Measurements from ENCODE around the gene MCMBP. TPM values are rescaled to one million over a fixed set of nuclear protein-coding genes. Genes with fewer than 3 reads are reported as not detected.

MCMBP gene
- total RNA-seq (ENCODE audit: unreplicated experiment): 37.5 TPM
- long read RNA-seq, full-length matches to known transcripts: 8 of 10 reads
- long read RNA-seq, partial matches to known transcripts: 1 of 10 reads
- long read RNA-seq, other reads (novel, unspliced or antisense): 1 of 10 reads

GRCh38 chr10:119872610-119872859, at the start of gene MCMBP:
TSS of gene MCMBP (minus strand) at chr10:119872843. CDS start at chr10:119872584, 259 bp downstream.
- peak within 1 kb of the TSS; percentile 78 for H3K27ac Mint-ChIP-seq (ENCODE audit: unreplicated experiment)
- peak within 1 kb of the TSS; percentile 93 for H3K4me3 Mint-ChIP-seq (ENCODE audit: unreplicated experiment)
- H3K9me3 Mint-ChIP-seq (ENCODE audit: unreplicated experiment): peaks cover 5% of the 10 kb centered on the region
- H3K36me3 Mint-ChIP-seq (ENCODE audit: unreplicated experiment): no peaks in the 10 kb centered on the region
- H3K4me1 Mint-ChIP-seq (ENCODE audit: low read depth, unreplicated experiment): peaks cover 13% of the 10 kb centered on the region
- peaks cover 6% of the 10 kb centered on the region for H3K27me3 Mint-ChIP-seq (ENCODE audit: unreplicated experiment)
- TF ChIP-seq CTCF (IDR thresholded peaks at IDR 0.05; ENCODE audit: partially characterized antibody, unreplicated experiment): no peak
- DNase-seq: no peak

GRCh38 chr10:119919826-119920225, 47.2 kb upstream of the MCMBP start:
- Mint-ChIP-seq H3K36me3 (ENCODE audit: unreplicated experiment) (no peaks in the 10 kb centered on the region), H3K9me3 (ENCODE audit: unreplicated experiment) (no peaks in the 10 kb centered on the region), H3K27ac (ENCODE audit: unreplicated experiment) (no peak overlapping the region), H3K4me3 (ENCODE audit: unreplicated experiment) (no peak overlapping the region), H3K27me3 (ENCODE audit: unreplicated experiment) (no peaks in the 10 kb centered on the region), H3K4me1 (ENCODE audit: low read depth, unreplicated experiment) (no peaks in the 10 kb centered on the region)
- DNase-seq: no peak
- no peak for TF ChIP-seq CTCF (IDR thresholded peaks at IDR 0.05; ENCODE audit: partially characterized antibody, unreplicated experiment)

GRCh38 chr10:119919271-119919670, 46.6 kb upstream of the MCMBP start:
- no peaks in the 10 kb centered on the region for H3K27me3 Mint-ChIP-seq (ENCODE audit: unreplicated experiment)
- H3K9me3 Mint-ChIP-seq (ENCODE audit: unreplicated experiment): no peaks in the 10 kb centered on the region
- no peaks in the 10 kb centered on the region for H3K36me3 Mint-ChIP-seq (ENCODE audit: unreplicated experiment)
- no peak overlapping the region for H3K4me3 Mint-ChIP-seq (ENCODE audit: unreplicated experiment)
- no peak for TF ChIP-seq CTCF (IDR thresholded peaks at IDR 0.05; ENCODE audit: partially characterized antibody, unreplicated experiment)
- no peak overlapping the region for H3K27ac Mint-ChIP-seq (ENCODE audit: unreplicated experiment)
- DNase-seq: no peak
- H3K4me1 Mint-ChIP-seq (ENCODE audit: low read depth, unreplicated experiment): no peaks in the 10 kb centered on the region

- H3K27me3 Mint-ChIP-seq (ENCODE audit: unreplicated experiment): no peaks in the 10 kb centered on the region
- no peak for DNase-seq
- no peak for TF ChIP-seq CTCF (IDR thresholded peaks at IDR 0.05; ENCODE audit: partially characterized antibody, unreplicated experiment)
- H3K27ac Mint-ChIP-seq (ENCODE audit: unreplicated experiment): no peak overlapping the region
- no peak overlapping the region for H3K4me3 Mint-ChIP-seq (ENCODE audit: unreplicated experiment)
- H3K36me3 Mint-ChIP-seq (ENCODE audit: unreplicated experiment): peaks cover 4% of the 10 kb centered on the region
- H3K4me1 Mint-ChIP-seq (ENCODE audit: low read depth, unreplicated experiment): no peaks in the 10 kb centered on the region
- no peaks in the 10 kb centered on the region for H3K9me3 Mint-ChIP-seq (ENCODE audit: unreplicated experiment)
These were observed 45.1 kb upstream of the MCMBP start for GRCh38 chr10:119917777-119918176.

- no peaks in the 10 kb centered on the region for H3K27me3 Mint-ChIP-seq (ENCODE audit: unreplicated experiment)
- no peaks in the 10 kb centered on the region for H3K4me1 Mint-ChIP-seq (ENCODE audit: low read depth, unreplicated experiment)
- no peak overlapping the region for H3K27ac Mint-ChIP-seq (ENCODE audit: unreplicated experiment)
- H3K36me3 Mint-ChIP-seq (ENCODE audit: unreplicated experiment): peaks cover 4% of the 10 kb centered on the region
- TF ChIP-seq CTCF (IDR thresholded peaks at IDR 0.05; ENCODE audit: partially characterized antibody, unreplicated experiment): no peak
- no peak for DNase-seq
- H3K9me3 Mint-ChIP-seq (ENCODE audit: unreplicated experiment): no peaks in the 10 kb centered on the region
- H3K4me3 Mint-ChIP-seq (ENCODE audit: unreplicated experiment): no peak overlapping the region
These were observed 38.0 kb upstream of the MCMBP start for GRCh38 chr10:119910689-119911088.

All from glutamatergic neuron (in vitro differentiated cells).